Left renal cortex interstitium (tissue), 4 donors: Measurements from ENCODE around the gene CHST13. TPM values are rescaled to one million over a fixed set of nuclear protein-coding genes. Genes with fewer than 3 reads are reported as not detected.

Source experiments
- DNase-seq, 4 donors: peaks; one replicate each; pipeline ENCODE4 v3.0.0-alpha.2; 2013; ENCODE audit warnings: low read depth in 4 of 4, low spot score in 2 of 4, missing footprints in 1 of 4
- polyA plus RNA-seq, 4 donors: library from polyadenylated mRNA; unstranded; fragments of 120-200 nt; gene quantifications; one replicate each; pipeline ENCODE4 v1.2.1, GENCODE V29; 2013; ENCODE audit not compliant: insufficient read length in 4 of 4

Gene CHST13
- polyA plus RNA-seq, result 1 to 10 TPM; 4.0 to 6.5 (median 5.2) TPM

GRCh38 chr3:126523745-126524428 lies at the start of gene CHST13:
Gene CHST13 (plus strand): TSS chr3:126524155. CDS start chr3:126524333, 178 bp downstream.
- no peak for DNase-seq

GRCh38 chr3:126474498-126475412 lies 49.2 kb upstream of the CHST13 start:
- peak in 1 of 4 donors; percentile 37 for DNase-seq

- peak; percentile 70 to 89 (median 86) for DNase-seq
Observed at GRCh38 chr3:126475413-126476114, 48.4 kb upstream of the CHST13 start, which contains the start of gene ZXDC. Gene ZXDC (minus strand): TSS chr3:126475891. CDS start chr3:126475865, 26 bp downstream.

GRCh38 chr3:126476166-126477060 lies 47.5 kb upstream of the CHST13 start:
- DNase-seq, result peak in 2 of 4 donors; percentile 39 to 44

GRCh38 chr3:126477061-126477380 lies 46.9 kb upstream of the CHST13 start:
- no peak for DNase-seq

GRCh38 chr3:126478581-126479310 lies 45.2 kb upstream of the CHST13 start:
- DNase-seq, result no peak

GRCh38 chr3:126479642-126480041 lies 44.3 kb upstream of the CHST13 start:
- no peak for DNase-seq

- DNase-seq, result no peak
Observed at GRCh38 chr3:126480206-126480605, 43.7 kb upstream of the CHST13 start.

GRCh38 chr3:126480861-126481260 lies 43.1 kb upstream of the CHST13 start:
- no peak for DNase-seq

GRCh38 chr3:126481808-126482502 lies 42.0 kb upstream of the CHST13 start:
- no peak for DNase-seq

GRCh38 chr3:126482503-126483255 lies 41.3 kb upstream of the CHST13 start:
- no peak for DNase-seq

- DNase-seq, result no peak
Observed at GRCh38 chr3:126483321-126483761, 40.6 kb upstream of the CHST13 start.

GRCh38 chr3:126484148-126484547 lies 39.8 kb upstream of the CHST13 start:
- DNase-seq, result no peak

- DNase-seq, result no peak
Observed at GRCh38 chr3:126484662-126485061, 39.3 kb upstream of the CHST13 start.

- DNase-seq, result no peak
Observed at GRCh38 chr3:126485176-126485897, 38.6 kb upstream of the CHST13 start.

GRCh38 chr3:126485956-126486355 lies 38.0 kb upstream of the CHST13 start:
- no peak for DNase-seq

GRCh38 chr3:126486360-126486847 lies 37.6 kb upstream of the CHST13 start:
- no peak for DNase-seq
